WTC11 (cell line): ENCODE results near the gene GRAMD1B. TPM values are rescaled to one million over a fixed set of nuclear protein-coding genes. Genes with fewer than 3 reads are reported as not detected.

ENCODE experiments used
- ATAC-seq: fragments of 200-7000 bp; cut with Tn5 transposase; 2 replicates; pipeline ENCODE4 v1.10.0; 2021; ENCODE audit warnings: mild to moderate bottlenecking, moderate library complexity
- CTCF ChIA-PET: fragments of 300-600 bp; sonication (Branson Sonifier 250); formaldehyde crosslinking; loops from one replicate; lab custom pipeline; 2021; ENCODE audit warnings: antibody characterized with exemption; lab: Charles Lee
- POLR2A ChIA-PET: fragments of 350-600 bp; sonication (Branson Sonifier 250); formaldehyde crosslinking; loops from one replicate; lab custom pipeline; 2021; ENCODE audit warnings: antibody characterized with exemption; lab: Charles Lee
- DNase-seq: peaks from one replicate; pipeline ENCODE4 v3.0.0; 2021; ENCODE audit warnings: low spot score
- H3K27ac Mint-ChIP-seq: 2 replicates; pipeline ENCODE4 v1.8.0; 2021; ENCODE audit warnings: mixed read lengths
- H3K27me3 Mint-ChIP-seq: 2 replicates; pipeline ENCODE4 v1.8.0; 2021; ENCODE audit warnings: low read depth, mild to moderate bottlenecking, moderate library complexity, mixed read lengths
- H3K36me3 Mint-ChIP-seq: 2 replicates; pipeline ENCODE4 v1.8.0; 2021; ENCODE audit warnings: mixed read lengths
- H3K4me1 Mint-ChIP-seq: 2 replicates; pipeline ENCODE4 v1.8.0; 2022; ENCODE audit warnings: mixed read lengths
- H3K4me3 Mint-ChIP-seq: 2 replicates; pipeline ENCODE4 v1.8.0; 2021; ENCODE audit warnings: mild to moderate bottlenecking, moderate library complexity, mixed read lengths
- H3K9me3 Mint-ChIP-seq: 2 replicates; pipeline ENCODE4 v1.8.0; 2021; ENCODE audit warnings: mixed read lengths
- CBFB ChIP-seq: sonication (generic); formaldehyde crosslinking; IDR thresholded peaks from 2 replicates; pipeline ENCODE4 v1.8.1; 2022; ENCODE audit warnings: mild to moderate bottlenecking, low read depth, missing genetic modification reagents
- CREB1 ChIP-seq: sonication (generic); formaldehyde crosslinking; IDR thresholded peaks from 2 replicates; pipeline ENCODE4 v1.8.0; 2023; ENCODE audit warnings: mild to moderate bottlenecking, missing genetic modification reagents
- ETV6 ChIP-seq: sonication (generic); formaldehyde crosslinking; IDR thresholded peaks from 2 replicates; pipeline ENCODE4 v1.8.1; 2022; ENCODE audit warnings: mild to moderate bottlenecking, missing genetic modification reagents
- FOXJ3 ChIP-seq: sonication (generic); formaldehyde crosslinking; IDR thresholded peaks from 2 replicates; pipeline ENCODE4 v1.9.0; 2021; ENCODE audit warnings: missing genetic modification reagents, mild to moderate bottlenecking, borderline replicate concordance
- IRF2 ChIP-seq: sonication (generic); formaldehyde crosslinking; IDR thresholded peaks from 2 replicates; pipeline ENCODE4 v1.8.0; 2022; ENCODE audit warnings: low read depth, missing genetic modification reagents, borderline replicate concordance
- KAT7 ChIP-seq: sonication (generic); formaldehyde crosslinking; IDR thresholded peaks from 2 replicates; pipeline ENCODE4 v1.8.1; 2023; ENCODE audit warnings: missing genetic modification reagents, mild to moderate bottlenecking, borderline replicate concordance
- NFYB ChIP-seq: sonication (generic); formaldehyde crosslinking; conservative IDR thresholded peaks from 2 replicates; pipeline ENCODE4 v1.8.0; 2022; ENCODE audit warnings: low read depth, missing genetic modification reagents
- NR2C2 ChIP-seq: sonication (generic); formaldehyde crosslinking; IDR thresholded peaks from 2 replicates; pipeline ENCODE4 v1.8.0; 2022; ENCODE audit warnings: mild to moderate bottlenecking, missing genetic modification reagents
- PRRX2 ChIP-seq: fragments of 250-450 bp; sonication (Bioruptor Pico); IDR thresholded peaks from 2 replicates; pipeline ENCODE4 v1.8.0; 2021; ENCODE audit warnings: mild to moderate bottlenecking
- STAT6 ChIP-seq: sonication (generic); formaldehyde crosslinking; conservative IDR thresholded peaks from 2 replicates; pipeline ENCODE4 v1.8.1; 2023; ENCODE audit warnings: mild to moderate bottlenecking, low read depth, missing genetic modification reagents, moderate library complexity
- TEAD1 ChIP-seq: sonication (generic); formaldehyde crosslinking; IDR thresholded peaks from 2 replicates; pipeline ENCODE4 v1.8.0; 2022; ENCODE audit warnings: mild to moderate bottlenecking, missing genetic modification reagents
- TEAD4 ChIP-seq: sonication (generic); formaldehyde crosslinking; IDR thresholded peaks from 2 replicates; pipeline ENCODE4 v1.8.0; 2022; ENCODE audit warnings: mild to moderate bottlenecking, missing genetic modification reagents
- ZNF416 ChIP-seq: fragments of 250-450 bp; sonication (Bioruptor Pico); IDR thresholded peaks from 2 replicates; pipeline ENCODE4 v1.9.0; 2021; ENCODE audit warnings: mild to moderate bottlenecking, inconsistent platforms
- ZSCAN18 ChIP-seq: fragments of 250-450 bp; sonication (Bioruptor Pico); IDR thresholded peaks from 2 replicates; pipeline ENCODE4 v2.1.2; 2022; ENCODE audit warnings: mild to moderate bottlenecking, moderate library complexity
- total RNA-seq: library from RNA; stranded (reverse); gene quantifications from 3 replicates; pipeline ENCODE4 v1.2.3, GENCODE V29; 2021
- TF ChIP-seq, protein P1 (sequence below): sonication (generic); formaldehyde crosslinking; IDR thresholded peaks from 2 replicates; pipeline ENCODE4 v1.8.1; 2023; ENCODE audit warnings: mild to moderate bottlenecking, missing genetic modification reagents, moderate library complexity
- TF ChIP-seq, protein P2 (sequence below): sonication (generic); formaldehyde crosslinking; IDR thresholded peaks from 2 replicates; pipeline ENCODE4 v1.8.1; 2023; ENCODE audit warnings: mild to moderate bottlenecking, missing genetic modification reagents, borderline replicate concordance
- TF ChIP-seq, protein P3 (sequence below): sonication (generic); formaldehyde crosslinking; IDR thresholded peaks from 2 replicates; pipeline ENCODE4 v1.8.1; 2022; ENCODE audit warnings: mild to moderate bottlenecking, missing genetic modification reagents, moderate library complexity, borderline replicate concordance

Gene GRAMD1B
- total RNA-seq, 1 experiment from 2014 or later: 31.5 TPM

GRCh38 chr11:123434262-123434661, 4.2 kb downstream of the GRAMD1B start:
- CTCF ChIA-PET: interaction anchor here (0.6 to 6.6 kb wide), 13 partner anchors 11 to 1940 kb away, joined by 3 to 65 read pairs (median 5); no protein-coding TSS in a partner anchor
- ATAC-seq (no peak), DNase-seq (peak; percentile 48)
- H3K27me3 Mint-ChIP-seq: peaks cover 7% of the 10 kb centered on the region; the same call in 1 of the 2 replicates
- POLR2A ChIA-PET: interaction anchor here (0.7 kb wide), 1 partner anchor 11 kb away, joined by 14 read pairs; no protein-coding TSS in a partner anchor
- no peak overlapping the region for H3K27ac Mint-ChIP-seq
- TF ChIP-seq IRF2: no peak
- no peak for TF ChIP-seq STAT6 (CRISPR knock-in tag)
- peaks cover 7% of the 10 kb centered on the region; the same call in 1 of the 2 replicates for H3K9me3 Mint-ChIP-seq
- peaks cover 64% of the 10 kb centered on the region for H3K4me1 Mint-ChIP-seq
- H3K36me3 Mint-ChIP-seq: peaks cover 16% of the 10 kb centered on the region
- no peak overlapping the region for H3K4me3 Mint-ChIP-seq

GRCh38 chr11:123434911-123435310, 4.8 kb downstream of the GRAMD1B start:
- Mint-ChIP-seq H3K27me3 (peaks cover 7% of the 10 kb centered on the region; the same call in 1 of the 2 replicates), H3K4me1 (peaks cover 62% of the 10 kb centered on the region), H3K36me3 (peaks cover 16% of the 10 kb centered on the region), H3K27ac (no peak overlapping the region), H3K4me3 (no peak overlapping the region), H3K9me3 (peaks cover 7% of the 10 kb centered on the region; the same call in 1 of the 2 replicates)
- DNase-seq (peak; percentile 23), ATAC-seq (no peak)
- no peak for TF ChIP-seq PRRX2 (CRISPR knock-in tag)
- TF ChIP-seq NFYB (CRISPR knock-in tag): no peak
- TF ChIP-seq, protein P1, sequence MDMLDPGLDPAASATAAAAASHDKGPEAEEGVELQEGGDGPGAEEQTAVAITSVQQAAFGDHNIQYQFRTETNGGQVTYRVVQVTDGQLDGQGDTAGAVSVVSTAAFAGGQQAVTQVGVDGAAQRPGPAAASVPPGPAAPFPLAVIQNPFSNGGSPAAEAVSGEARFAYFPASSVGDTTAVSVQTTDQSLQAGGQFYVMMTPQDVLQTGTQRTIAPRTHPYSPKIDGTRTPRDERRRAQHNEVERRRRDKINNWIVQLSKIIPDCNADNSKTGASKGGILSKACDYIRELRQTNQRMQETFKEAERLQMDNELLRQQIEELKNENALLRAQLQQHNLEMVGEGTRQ (CRISPR knock-in tag): peak; percentile 28; the same call in 1 of the 2 replicates
- TF ChIP-seq, protein P2, sequence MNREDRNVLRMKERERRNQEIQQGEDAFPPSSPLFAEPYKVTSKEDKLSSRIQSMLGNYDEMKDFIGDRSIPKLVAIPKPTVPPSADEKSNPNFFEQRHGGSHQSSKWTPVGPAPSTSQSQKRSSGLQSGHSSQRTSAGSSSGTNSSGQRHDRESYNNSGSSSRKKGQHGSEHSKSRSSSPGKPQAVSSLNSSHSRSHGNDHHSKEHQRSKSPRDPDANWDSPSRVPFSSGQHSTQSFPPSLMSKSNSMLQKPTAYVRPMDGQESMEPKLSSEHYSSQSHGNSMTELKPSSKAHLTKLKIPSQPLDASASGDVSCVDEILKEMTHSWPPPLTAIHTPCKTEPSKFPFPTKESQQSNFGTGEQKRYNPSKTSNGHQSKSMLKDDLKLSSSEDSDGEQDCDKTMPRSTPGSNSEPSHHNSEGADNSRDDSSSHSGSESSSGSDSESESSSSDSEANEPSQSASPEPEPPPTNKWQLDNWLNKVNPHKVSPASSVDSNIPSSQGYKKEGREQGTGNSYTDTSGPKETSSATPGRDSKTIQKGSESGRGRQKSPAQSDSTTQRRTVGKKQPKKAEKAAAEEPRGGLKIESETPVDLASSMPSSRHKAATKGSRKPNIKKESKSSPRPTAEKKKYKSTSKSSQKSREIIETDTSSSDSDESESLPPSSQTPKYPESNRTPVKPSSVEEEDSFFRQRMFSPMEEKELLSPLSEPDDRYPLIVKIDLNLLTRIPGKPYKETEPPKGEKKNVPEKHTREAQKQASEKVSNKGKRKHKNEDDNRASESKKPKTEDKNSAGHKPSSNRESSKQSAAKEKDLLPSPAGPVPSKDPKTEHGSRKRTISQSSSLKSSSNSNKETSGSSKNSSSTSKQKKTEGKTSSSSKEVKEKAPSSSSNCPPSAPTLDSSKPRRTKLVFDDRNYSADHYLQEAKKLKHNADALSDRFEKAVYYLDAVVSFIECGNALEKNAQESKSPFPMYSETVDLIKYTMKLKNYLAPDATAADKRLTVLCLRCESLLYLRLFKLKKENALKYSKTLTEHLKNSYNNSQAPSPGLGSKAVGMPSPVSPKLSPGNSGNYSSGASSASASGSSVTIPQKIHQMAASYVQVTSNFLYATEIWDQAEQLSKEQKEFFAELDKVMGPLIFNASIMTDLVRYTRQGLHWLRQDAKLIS (CRISPR knock-in tag): no peak
- TF ChIP-seq TEAD1 (CRISPR knock-in tag): peak; percentile 88; the same call in 1 of the 2 replicates
- no peak for TF ChIP-seq ETV6 (CRISPR knock-in tag)
- TF ChIP-seq TEAD4 (CRISPR knock-in tag): peak; percentile 60; the same call in 1 of the 2 replicates
- TF ChIP-seq CBFB (CRISPR knock-in tag): no peak
- no peak for TF ChIP-seq NR2C2
- TF ChIP-seq ZSCAN18 (CRISPR knock-in tag): peak; percentile 75; the same call in 1 of the 2 replicates
- no peak for TF ChIP-seq FOXJ3 (CRISPR knock-in tag)
- TF ChIP-seq, protein P3, sequence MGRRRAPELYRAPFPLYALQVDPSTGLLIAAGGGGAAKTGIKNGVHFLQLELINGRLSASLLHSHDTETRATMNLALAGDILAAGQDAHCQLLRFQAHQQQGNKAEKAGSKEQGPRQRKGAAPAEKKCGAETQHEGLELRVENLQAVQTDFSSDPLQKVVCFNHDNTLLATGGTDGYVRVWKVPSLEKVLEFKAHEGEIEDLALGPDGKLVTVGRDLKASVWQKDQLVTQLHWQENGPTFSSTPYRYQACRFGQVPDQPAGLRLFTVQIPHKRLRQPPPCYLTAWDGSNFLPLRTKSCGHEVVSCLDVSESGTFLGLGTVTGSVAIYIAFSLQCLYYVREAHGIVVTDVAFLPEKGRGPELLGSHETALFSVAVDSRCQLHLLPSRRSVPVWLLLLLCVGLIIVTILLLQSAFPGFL: no peak
- TF ChIP-seq KAT7 (CRISPR knock-in tag): no peak
- no peak for TF ChIP-seq CREB1 (CRISPR knock-in tag)
- no peak for TF ChIP-seq ZNF416 (CRISPR knock-in tag)
- ChIA-PET CTCF (interaction anchor here (1.0 to 6.6 kb wide), 10 partner anchors 10 to 174 kb away, joined by 3 to 65 read pairs (median 5); no protein-coding TSS in a partner anchor), POLR2A (no interaction called here)
